Gastroesophageal sphincter (tissue), 4 donors: ENCODE data around the gene AFF2. TPM values are rescaled to one million over a fixed set of nuclear protein-coding genes. Genes with fewer than 3 reads are reported as not detected.

Experiments used
- ATAC-seq: fragments of 150-250 bp; one replicate; pipeline ENCODE4 v1.9.1; 2016; ENCODE audit warnings: mild to moderate bottlenecking, moderate library complexity
- H3K27ac ChIP-seq, 4 donors: fragments of 200-600 bp; sonication (generic) in 3 of 4; 1 replicate in 3 of 4; 2 replicates in 1 of 4; pipeline ENCODE4 v1.5.1; 2016 to 2019
- H3K27me3 ChIP-seq: fragments of 200-600 bp; sonication (generic); one replicate; pipeline ENCODE4 v1.5.1; 2019
- H3K36me3 ChIP-seq, 2 donors: fragments of 200-600 bp; sonication (generic); one replicate each; pipeline ENCODE4 v1.5.1; 2019; ENCODE audit warnings: control low read depth in 1 of 2
- H3K4me1 ChIP-seq, 3 donors: fragments of 200-600 bp; sonication (generic); 1 replicate in 2 of 3; 2 replicates in 1 of 3; pipeline ENCODE4 v1.5.1; 2016 to 2019; ENCODE audit warnings: control low read depth in 2 of 3
- H3K4me3 ChIP-seq, 2 donors: fragments of 200-600 bp; sonication (generic); one replicate each; pipeline ENCODE4 v1.5.1; 2019; ENCODE audit warnings: mild to moderate bottlenecking in 1 of 2, moderate library complexity in 1 of 2
- H3K9me3 ChIP-seq, 3 donors: fragments of 200-600 bp; sonication (generic); one replicate each; pipeline ENCODE4 v1.5.1; 2017 to 2019; ENCODE audit warnings: control low read depth in 2 of 3
- CTCF ChIP-seq, 4 experiments: fragments of 200-600 bp in 2 of 4; fragments of 450-650 bp in 2 of 4; sonication (generic) in 1 of 4; IDR thresholded peaks; one replicate each; pipeline ENCODE4 v1.5.1; 2017 to 2019; ENCODE audit warnings: antibody characterized with exemption in 4 of 4, mild to moderate bottlenecking in 2 of 4, moderate library complexity in 2 of 4
- EP300 ChIP-seq: sonication (generic); formaldehyde crosslinking; IDR thresholded peaks from one replicate; pipeline ENCODE4 v1.6.1; 2017; ENCODE audit warnings: antibody characterized with exemption, mild to moderate bottlenecking
- POLR2A ChIP-seq, 2 donors: fragments of 450-650 bp; IDR thresholded peaks; one replicate each; pipeline ENCODE4 v1.6.1; 2017; ENCODE audit warnings: antibody characterized with exemption in 2 of 2, mild to moderate bottlenecking in 2 of 2, moderate library complexity in 1 of 2
- POLR2AphosphoS5 ChIP-seq: sonication (generic); formaldehyde crosslinking; IDR thresholded peaks from one replicate; pipeline ENCODE4 v1.6.1; 2017; ENCODE audit warnings: antibody characterized with exemption
- WGBS, 2 donors: methylation state at CpG; one replicate each; pipeline ENCODE4 v1.1.5; 2018; ENCODE audit warnings: low coverage in 1 of 2; 5-methylcytosine and 5-hydroxymethylcytosine counted together
- total RNA-seq, 4 donors: library from RNA; depleted of rRNA; stranded (reverse); fragments of >200 nt; gene quantifications; one replicate each; pipeline ENCODE4 v1.1.0, GENCODE V29; 2016

The AFF2 gene
- total RNA-seq, 4 donors from 2014 or later = 1.6 to 6.1 (median 3.6) TPM

- H3K36me3 ChIP-seq = no peaks in the 10 kb centered on the region
- H3K27me3 ChIP-seq = no peaks in the 10 kb centered on the region
- H3K4me3 ChIP-seq = no peak overlapping the region
- H3K27ac ChIP-seq = no peak overlapping the region
- TF ChIP-seq EP300 = no peak
- no peak for TF ChIP-seq CTCF (IDR thresholded peaks at IDR 0.05)
- TF ChIP-seq POLR2AphosphoS5 = no peak
- TF ChIP-seq POLR2A (IDR thresholded peaks at IDR 0.05) = no peak
- no peak for ATAC-seq
- WGBS, 2 donors = 81 to 84% methylated on average over 2 of the region's 4 CpGs
- no peaks in the 10 kb centered on the region for H3K4me1 ChIP-seq
- no peaks in the 10 kb centered on the region for H3K9me3 ChIP-seq
Measured at GRCh38 chrX:149010013-149010852, 509.8 kb downstream of the AFF2 start.

GRCh38 chrX:149010853-149011224 lies 510.4 kb downstream of the AFF2 start:
- no peak for ATAC-seq
- 66 to 75% methylated on average over 5 of the region's 5 CpGs for WGBS, 2 donors
- no peaks in the 10 kb centered on the region for H3K27me3 ChIP-seq
- no peaks in the 10 kb centered on the region for H3K36me3 ChIP-seq
- H3K4me3 ChIP-seq = no peak overlapping the region
- H3K27ac ChIP-seq = no peak overlapping the region
- no peaks in the 10 kb centered on the region for H3K4me1 ChIP-seq
- H3K9me3 ChIP-seq = no peaks in the 10 kb centered on the region
- TF ChIP-seq POLR2A (IDR thresholded peaks at IDR 0.05) (no peak), POLR2AphosphoS5 (no peak), CTCF (IDR thresholded peaks at IDR 0.05) (no peak), EP300 (no peak)

- H3K27ac ChIP-seq = no peak overlapping the region
- no peaks in the 10 kb centered on the region for H3K27me3 ChIP-seq
- H3K4me3 ChIP-seq = no peak overlapping the region
- H3K36me3 ChIP-seq = no peaks in the 10 kb centered on the region
- H3K4me1 ChIP-seq = no peaks in the 10 kb centered on the region
- no peak for TF ChIP-seq CTCF (IDR thresholded peaks at IDR 0.05)
- no peak for TF ChIP-seq POLR2A (IDR thresholded peaks at IDR 0.05)
- TF ChIP-seq EP300 = no peak
- TF ChIP-seq POLR2AphosphoS5 = no peak
- ATAC-seq = no peak
- H3K9me3 ChIP-seq = no peaks in the 10 kb centered on the region
- WGBS, 2 donors = 92 to 100% methylated on average over 1 to 2 of the region's 2 CpGs
Measured at GRCh38 chrX:149013081-149013480, 512.7 kb downstream of the AFF2 start.

GRCh38 chrX:149021159-149021558 lies 520.7 kb downstream of the AFF2 start:
- no peak for ATAC-seq
- 46 to 73% methylated on average over 1 to 2 of the region's 2 CpGs for WGBS, 2 donors
- no peaks in the 10 kb centered on the region for H3K27me3 ChIP-seq

More at GRCh38 chrX:149021159-149021558, 520.7 kb downstream of the AFF2 start:
- no peak overlapping the region for H3K27ac ChIP-seq
- no peaks in the 10 kb centered on the region for H3K36me3 ChIP-seq
- H3K4me3 ChIP-seq = no peak overlapping the region
- no peak for TF ChIP-seq POLR2A (IDR thresholded peaks at IDR 0.05)
- TF ChIP-seq EP300 = no peak
- no peak for TF ChIP-seq POLR2AphosphoS5
- TF ChIP-seq CTCF (IDR thresholded peaks at IDR 0.05) = no peak
- H3K4me1 ChIP-seq = no peaks in the 10 kb centered on the region
- H3K9me3 ChIP-seq = peaks cover 0 to 9% (median 0%) of the 10 kb centered on the region in 3 donors
